Activated CD4-positive, alpha-beta T cell treated with anti-CD3 and anti-CD28 coated beads for 36 hours (primary cell): Measurements from ENCODE around the gene GPR68. TPM values are rescaled to one million over a fixed set of nuclear protein-coding genes. Genes with fewer than 3 reads are reported as not detected.

Source experiments
- total RNA-seq, 2 experiments: library from RNA; stranded (reverse); gene quantifications; one replicate each; pipeline ENCODE4 v1.2.3, GENCODE V29; 2021

The GPR68 gene
- total RNA-seq, 2 experiments from 2014 or later: 9.4 to 11.2 TPM

Other genes starting within 250 kb of the GPR68 start
- 10 to 100 TPM; 11.9 to 13.8 TPM for gene RPS6KA5, start 184.1 kb downstream of the GPR68 start, total RNA-seq
- 10 to 100 TPM; 46.3 to 55.2 TPM for gene DGLUCY, start 130.6 kb downstream of the GPR68 start, total RNA-seq
- 10 to 100 TPM; 73.7 to 82.8 TPM for gene CCDC88C, start 173.1 kb upstream of the GPR68 start, total RNA-seq